Cardiac ventricle fibroblast (primary cell): Measurements from ENCODE around the gene ADARB2. TPM values are rescaled to one million over a fixed set of nuclear protein-coding genes. Genes with fewer than 3 reads are reported as not detected.

Source experiments
- total RNA-seq: library from RNA; depleted of rRNA; stranded (reverse); fragments of >200 nt; gene quantifications from 2 replicates; pipeline ENCODE4 v1.2.3, GENCODE V29; 2015

ADARB2 gene
- not detected in 2 replicates for total RNA-seq

GRCh38 chr10:1737222-1738061, at the start of gene ADARB2:
ADARB2 (minus strand) TSS chr10:1737525.

